Measurements from ENCODE around the gene E4F1. TPM values are rescaled to one million over a fixed set of nuclear protein-coding genes. Genes with fewer than 3 reads are reported as not detected.

Gene E4F1
- total and polyA plus RNA-seq, 2 donors (not counting 1 experiment from before 2014, with no cell fraction given) = 41.8 to 70.9 TPM

DNA sequence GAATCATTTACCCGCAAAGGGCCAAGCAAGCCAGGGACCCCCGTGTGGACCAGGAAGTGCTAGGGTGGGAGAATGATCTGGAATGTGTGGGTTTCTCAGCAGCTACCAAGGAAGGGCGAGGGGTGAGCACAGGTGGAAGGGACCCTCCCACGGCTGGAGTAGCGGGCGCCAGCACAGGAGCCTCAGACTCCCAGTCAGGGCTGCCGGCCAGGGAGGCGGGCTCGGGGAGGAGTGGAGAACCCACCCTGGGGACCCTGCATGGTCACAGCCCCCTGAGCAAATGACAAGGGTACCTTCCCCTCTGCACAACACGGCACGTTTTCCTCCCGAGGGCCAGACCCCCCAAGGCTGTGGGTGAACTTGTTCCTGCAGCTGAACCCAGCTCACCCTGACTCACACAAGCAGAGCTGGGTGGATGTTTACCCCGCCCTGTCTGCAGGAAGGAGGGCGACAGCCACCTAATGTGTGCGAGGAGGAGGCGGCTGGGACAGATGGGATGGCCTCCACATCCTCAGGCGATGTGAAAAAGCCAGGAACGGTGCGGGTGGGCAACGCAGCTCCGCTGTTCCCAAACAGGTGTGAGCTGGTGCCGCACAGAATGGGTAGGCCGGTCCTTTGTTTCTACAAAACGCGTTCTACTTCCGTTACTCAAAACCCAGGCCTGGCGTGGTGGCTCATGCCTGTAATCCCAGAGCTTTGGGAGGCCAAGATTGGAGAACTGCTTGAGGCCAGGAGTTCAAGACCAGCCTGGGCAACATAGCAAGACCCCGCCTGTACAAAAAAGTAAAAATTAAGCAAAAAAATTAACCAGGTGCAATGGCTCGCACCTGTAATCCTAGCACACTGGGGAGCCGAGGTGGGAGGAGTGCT is 21.8 kb downstream of the E4F1 start:
- no peaks in the 10 kb centered on the region for H3K27me3 ChIP-seq (replicated peaks in 1 of 4; ENCODE audit: control extremely low read depth in 1 of 4, control insufficient read depth in 3 of 4, insufficient read depth in 4 of 4, low read length in 3 of 4)
- H3K27ac Mint-ChIP-seq = no peak overlapping the region
- H3K4me1 ChIP-seq (ENCODE audit: control insufficient read depth in 2 of 2, insufficient read depth in 2 of 2, low read length in 2 of 2) = peaks cover under 1 to 5% of the 10 kb centered on the region in 2 donors
- H3K27ac ChIP-seq (ENCODE audit: low read length in 2 of 2) = no peak overlapping the region
- POLR2A ChIA-PET = interaction anchor here (0.6 kb wide), 1 partner anchor 250 kb away, joined by 3 read pairs; no protein-coding TSS in a partner anchor
- H3K9me3 Mint-ChIP-seq (ENCODE audit: insufficient read depth) = no peaks in the 10 kb centered on the region
- H3K9ac ChIP-seq (ENCODE audit: low read length) = no peak overlapping the region
- peaks cover 14% of the 10 kb centered on the region for H4K20me1 ChIP-seq (ENCODE audit: control insufficient read depth, insufficient read depth, low read length, poor library complexity, severe bottlenecking)
- intact Hi-C loops (cut with micrococcal nuclease) = no loop called here
- H3K27me3 Mint-ChIP-seq = no peaks in the 10 kb centered on the region
- H3K4me3 Mint-ChIP-seq = no peak overlapping the region
- 96% methylated on average over 30 of the region's 30 CpGs for WGBS (ENCODE audit: insufficient coverage)
- H3K36me3 ChIP-seq (replicated peaks in 1 of 2; ENCODE audit: control extremely low read depth in 1 of 2, control insufficient read depth in 1 of 2, extremely low read depth in 1 of 2, insufficient read depth in 2 of 2, low read length in 1 of 2) = peaks cover 0 to 46% of the 10 kb centered on the region in 2 experiments
- no peak overlapping the region for H3K4me3 ChIP-seq (ENCODE audit: control extremely low read depth in 1 of 5, extremely low read depth in 1 of 5, insufficient read depth in 1 of 5, low read depth in 2 of 5, low read length in 4 of 5)
- H3K79me2 ChIP-seq (ENCODE audit: control insufficient read depth, insufficient read depth, low read length) = peaks cover 21% of the 10 kb centered on the region
- CTCF ChIA-PET = no interaction called here
- peaks cover 1% of the 10 kb centered on the region for H3K4me1 Mint-ChIP-seq
- DNase-seq (no peak), ATAC-seq (ENCODE audit: low read depth) (no peak)
- no peak overlapping the region for H3K4me2 ChIP-seq (replicated peaks; ENCODE audit: low read depth, low read length, poor library complexity, severe bottlenecking)
- H2AFZ ChIP-seq (ENCODE audit: insufficient read depth, low read depth, low read length, poor library complexity, severe bottlenecking) = no peak overlapping the region
- no peaks in the 10 kb centered on the region for H3K9me3 ChIP-seq (ENCODE audit: control extremely low read depth in 1 of 3, control insufficient read depth in 2 of 3, insufficient read depth in 1 of 3, low read length in 2 of 3)
- TF ChIP-seq EZH2 (IDR thresholded peaks at IDR 0.05; ENCODE audit: borderline replicate concordance, insufficient read depth, low read depth, low read length, poor library complexity, severe bottlenecking) = no peak
- TF ChIP-seq, protein P1, sequence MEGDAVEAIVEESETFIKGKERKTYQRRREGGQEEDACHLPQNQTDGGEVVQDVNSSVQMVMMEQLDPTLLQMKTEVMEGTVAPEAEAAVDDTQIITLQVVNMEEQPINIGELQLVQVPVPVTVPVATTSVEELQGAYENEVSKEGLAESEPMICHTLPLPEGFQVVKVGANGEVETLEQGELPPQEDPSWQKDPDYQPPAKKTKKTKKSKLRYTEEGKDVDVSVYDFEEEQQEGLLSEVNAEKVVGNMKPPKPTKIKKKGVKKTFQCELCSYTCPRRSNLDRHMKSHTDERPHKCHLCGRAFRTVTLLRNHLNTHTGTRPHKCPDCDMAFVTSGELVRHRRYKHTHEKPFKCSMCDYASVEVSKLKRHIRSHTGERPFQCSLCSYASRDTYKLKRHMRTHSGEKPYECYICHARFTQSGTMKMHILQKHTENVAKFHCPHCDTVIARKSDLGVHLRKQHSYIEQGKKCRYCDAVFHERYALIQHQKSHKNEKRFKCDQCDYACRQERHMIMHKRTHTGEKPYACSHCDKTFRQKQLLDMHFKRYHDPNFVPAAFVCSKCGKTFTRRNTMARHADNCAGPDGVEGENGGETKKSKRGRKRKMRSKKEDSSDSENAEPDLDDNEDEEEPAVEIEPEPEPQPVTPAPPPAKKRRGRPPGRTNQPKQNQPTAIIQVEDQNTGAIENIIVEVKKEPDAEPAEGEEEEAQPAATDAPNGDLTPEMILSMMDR (IDR thresholded peaks at IDR 0.05) = no peak

DNA sequence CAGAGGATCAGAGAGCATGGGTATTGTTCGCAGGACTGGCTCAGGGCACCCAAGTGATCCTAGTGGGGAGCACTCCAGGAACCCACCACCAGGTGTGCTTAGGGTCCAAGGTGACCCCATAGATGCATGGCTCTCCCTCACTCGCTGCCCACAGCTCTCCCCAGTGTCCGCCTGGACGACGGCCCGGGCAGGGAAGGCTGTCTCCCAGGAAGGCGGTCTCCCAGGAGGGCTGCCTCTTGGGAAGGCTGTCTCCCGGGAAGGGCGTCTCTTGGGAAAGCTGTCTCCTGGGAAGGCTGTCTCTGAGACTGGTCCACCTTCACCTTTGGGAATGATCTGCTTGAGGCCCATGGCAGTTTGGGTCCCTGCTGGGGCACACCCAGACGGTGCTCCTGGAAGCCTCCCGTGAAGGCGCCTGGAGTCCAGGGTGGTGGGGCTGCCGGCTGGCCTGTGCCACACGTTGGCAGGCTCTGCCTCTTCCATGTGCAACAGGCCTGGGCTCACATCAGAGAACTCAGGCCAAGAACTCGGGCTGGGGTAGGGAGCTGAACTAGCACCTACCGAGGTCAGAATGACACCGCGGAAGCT is 23.0 kb downstream of the E4F1 start:
- H3K4me2 ChIP-seq (replicated peaks; ENCODE audit: low read depth, low read length, poor library complexity, severe bottlenecking) = no peak overlapping the region
- 98% methylated on average over 18 of the region's 18 CpGs for WGBS (ENCODE audit: insufficient coverage)
- H2AFZ ChIP-seq (ENCODE audit: insufficient read depth, low read depth, low read length, poor library complexity, severe bottlenecking) = no peak overlapping the region
- TF ChIP-seq EZH2 (IDR thresholded peaks at IDR 0.05; ENCODE audit: borderline replicate concordance, insufficient read depth, low read depth, low read length, poor library complexity, severe bottlenecking) = no peak
- TF ChIP-seq, protein P1 (IDR thresholded peaks at IDR 0.05) = no peak
- no peaks in the 10 kb centered on the region for H3K9me3 ChIP-seq (ENCODE audit: control extremely low read depth in 1 of 3, control insufficient read depth in 2 of 3, insufficient read depth in 1 of 3, low read length in 2 of 3)
- CTCF ChIA-PET = interaction anchor here (2.0 kb wide), 1 partner anchor 51 kb away, joined by 6 read pairs; no protein-coding TSS in a partner anchor
- no peak for DNase-seq
- Mint-ChIP-seq H3K4me3 (no peak overlapping the region), H3K27ac (no peak overlapping the region), H3K9me3 (ENCODE audit: insufficient read depth) (no peaks in the 10 kb centered on the region), H3K4me1 (peaks cover 8% of the 10 kb centered on the region), H3K27me3 (no peaks in the 10 kb centered on the region)
- H3K36me3 ChIP-seq (replicated peaks in 1 of 2; ENCODE audit: control extremely low read depth in 1 of 2, control insufficient read depth in 1 of 2, extremely low read depth in 1 of 2, insufficient read depth in 2 of 2, low read length in 1 of 2) = peaks cover 0 to 46% of the 10 kb centered on the region in 2 experiments
- H3K4me3 ChIP-seq (ENCODE audit: control extremely low read depth in 1 of 5, extremely low read depth in 1 of 5, insufficient read depth in 1 of 5, low read depth in 2 of 5, low read length in 4 of 5) = no peak overlapping the region
- POLR2A ChIA-PET = no interaction called here
- H3K27me3 ChIP-seq (replicated peaks in 1 of 4; ENCODE audit: control extremely low read depth in 1 of 4, control insufficient read depth in 3 of 4, insufficient read depth in 4 of 4, low read length in 3 of 4) = no peaks in the 10 kb centered on the region
- intact Hi-C loops (cut with micrococcal nuclease) = no loop called here
- ATAC-seq (ENCODE audit: low read depth) = no peak
- peaks cover 26% of the 10 kb centered on the region for H3K79me2 ChIP-seq (ENCODE audit: control insufficient read depth, insufficient read depth, low read length)
- peaks cover 14% of the 10 kb centered on the region for H4K20me1 ChIP-seq (ENCODE audit: control insufficient read depth, insufficient read depth, low read length, poor library complexity, severe bottlenecking)
- no peak overlapping the region for H3K9ac ChIP-seq (ENCODE audit: low read length)
- H3K4me1 ChIP-seq (ENCODE audit: control insufficient read depth in 2 of 2, insufficient read depth in 2 of 2, low read length in 2 of 2) = peaks cover 7 to 13% of the 10 kb centered on the region in 2 donors
- no peak overlapping the region for H3K27ac ChIP-seq (ENCODE audit: low read length in 2 of 2)

Measured in B cell (primary cell).